OCI-LY3 (cell line): ENCODE results near the gene SVIL.

Experiments used
- CTCF ChIP-seq: fragments of 200-600, 300-600 bp; sonication (generic); IDR thresholded peaks from 2 replicates; pipeline ENCODE4 v1.5.1; 2014; ENCODE audit warnings: antibody characterized with exemption, low read length, low read depth
- EZH2phosphoT487 ChIP-seq: fragments of 200-600 bp; shearing (Covaris generic); IDR thresholded peaks from 2 replicates; pipeline ENCODE4 v1.6.1; 2018; ENCODE audit warnings: antibody characterized with exemption, mixed run types, low read depth

- TF ChIP-seq EZH2phosphoT487 (no peak), CTCF (no peak)
Observed at GRCh38 chr10:29486433-29486832, 148.3 kb downstream of the SVIL start.
